Prostate gland (tissue), 2 donors: ENCODE data around the gene ZDHHC9. TPM values are rescaled to one million over a fixed set of nuclear protein-coding genes. Genes with fewer than 3 reads are reported as not detected.

ENCODE experiments used
- DNase-seq: peaks from one replicate; pipeline ENCODE4 v3.0.0-alpha.2; 2019; ENCODE audit warnings: low spot score
- H3K27ac ChIP-seq, 2 donors: fragments of 200-600 bp; sonication (generic); 2 replicates each; pipeline ENCODE4 v1.5.1; 2017 to 2019
- H3K27me3 ChIP-seq: fragments of 200-600 bp; sonication (generic); replicated peaks from 2 replicates; pipeline ENCODE4 v1.5.1; 2019; ENCODE audit not compliant: insufficient read depth
- H3K36me3 ChIP-seq, 2 donors: fragments of 200-600 bp; sonication (generic); 1 replicate in 1 of 2; 2 replicates in 1 of 2; pipeline versions ENCODE4 v1.5.1 to v1.8.1; 2017 to 2019
- H3K4me1 ChIP-seq: fragments of 200-600 bp; sonication (generic); replicated peaks from 2 replicates; pipeline ENCODE4 v1.5.1; 2019
- H3K4me3 ChIP-seq, 2 donors: fragments of 200-600 bp; sonication (generic); 2 replicates each; pipeline ENCODE4 v1.5.1; 2017 to 2019
- H3K9me3 ChIP-seq: fragments of 200-600 bp; sonication (generic); 2 replicates; pipeline ENCODE4 v1.5.1; 2017
- POLR2A ChIP-seq: fragments of 450-650 bp; IDR thresholded peaks from one replicate; pipeline ENCODE4 v1.6.1; 2016; ENCODE audit warnings: antibody characterized with exemption, mild to moderate bottlenecking
- POLR2AphosphoS5 ChIP-seq: sonication (generic); formaldehyde crosslinking; IDR thresholded peaks from one replicate; pipeline ENCODE4 v1.6.1; 2017; ENCODE audit warnings: antibody characterized with exemption
- WGBS: methylation state at CpG from one replicate; pipeline ENCODE4 v1.1.5; 2018; 5-methylcytosine and 5-hydroxymethylcytosine counted together
- intact Hi-C: fragments of 100-400 bp; cut with DNase I; formaldehyde crosslinking; loops from one replicate; pipeline ENCODE4 v1.14.2; 2022
- total RNA-seq, 2 donors: library from RNA; depleted of rRNA; stranded (reverse); fragments of >200 nt; gene quantifications; one replicate each; pipeline ENCODE4 v1.1.0, GENCODE V29; 2016
- TF ChIP-seq, protein P1 (sequence below), 4 experiments: fragments of 200-600 bp in 2 of 4; fragments of 450-650 bp in 2 of 4; sonication (generic) in 2 of 4; IDR thresholded peaks; 1 replicate in 3 of 4; 2 replicates in 1 of 4; pipeline ENCODE4 v1.5.1; 2016 to 2019; ENCODE audit warnings: antibody characterized with exemption in 4 of 4, mild to moderate bottlenecking in 2 of 4, moderate library complexity in 2 of 4

ZDHHC9 gene
- total RNA-seq, 2 donors from 2014 or later: 13.8 to 20.4 TPM

DNA sequence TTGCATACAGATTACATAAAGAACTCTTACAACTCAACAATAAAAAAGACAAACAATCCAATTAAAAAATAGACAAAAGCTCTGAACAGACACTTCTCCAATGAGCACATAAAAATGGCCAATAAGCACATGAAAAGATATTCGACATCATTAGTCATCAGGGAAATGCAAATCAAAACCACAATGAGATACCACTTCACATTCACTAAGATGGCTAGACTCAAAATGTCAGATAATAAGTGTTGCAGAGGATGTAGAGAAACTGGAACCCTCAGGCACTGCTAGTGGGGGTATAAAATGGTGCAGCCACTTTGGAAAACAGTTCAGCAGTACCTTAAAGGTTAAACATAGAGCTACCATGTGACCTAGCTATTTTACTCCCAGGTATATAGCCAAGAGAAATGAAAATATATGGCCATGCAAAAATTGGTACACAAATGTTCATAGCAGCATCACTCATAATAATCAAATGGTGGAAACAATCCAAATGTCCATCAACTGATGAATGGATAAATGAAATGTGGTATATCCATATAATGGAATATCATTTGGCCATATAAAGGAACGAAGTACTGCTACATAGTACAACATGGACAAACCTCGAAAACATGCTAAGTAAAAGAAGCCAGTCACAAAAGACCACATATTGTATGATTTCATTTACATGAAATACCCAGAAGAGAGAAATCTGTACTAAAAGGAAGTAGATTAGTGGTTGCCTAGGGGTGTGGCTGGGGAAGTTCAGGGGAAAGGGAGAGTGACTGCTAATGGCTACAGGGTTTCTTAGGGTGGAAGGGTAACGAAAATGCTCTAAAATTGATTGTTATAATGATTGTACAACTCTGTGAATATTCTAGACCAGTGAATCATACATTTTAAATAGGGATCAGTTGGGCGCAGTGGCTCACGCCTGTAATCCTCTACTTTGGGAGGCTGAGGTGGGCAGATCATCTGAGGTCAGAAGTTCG, 34.6 kb downstream of the ZDHHC9 start:
- H3K4me3 ChIP-seq: no peak overlapping the region
- H3K27ac ChIP-seq: no peak overlapping the region
- 92% methylated on average over 7 of the region's 7 CpGs for WGBS
- no peak for DNase-seq
- no peaks in the 10 kb centered on the region for H3K9me3 ChIP-seq
- H3K27me3 ChIP-seq: no peaks in the 10 kb centered on the region
- no peaks in the 10 kb centered on the region for H3K36me3 ChIP-seq
- no peaks in the 10 kb centered on the region for H3K4me1 ChIP-seq
- TF ChIP-seq, protein P1, sequence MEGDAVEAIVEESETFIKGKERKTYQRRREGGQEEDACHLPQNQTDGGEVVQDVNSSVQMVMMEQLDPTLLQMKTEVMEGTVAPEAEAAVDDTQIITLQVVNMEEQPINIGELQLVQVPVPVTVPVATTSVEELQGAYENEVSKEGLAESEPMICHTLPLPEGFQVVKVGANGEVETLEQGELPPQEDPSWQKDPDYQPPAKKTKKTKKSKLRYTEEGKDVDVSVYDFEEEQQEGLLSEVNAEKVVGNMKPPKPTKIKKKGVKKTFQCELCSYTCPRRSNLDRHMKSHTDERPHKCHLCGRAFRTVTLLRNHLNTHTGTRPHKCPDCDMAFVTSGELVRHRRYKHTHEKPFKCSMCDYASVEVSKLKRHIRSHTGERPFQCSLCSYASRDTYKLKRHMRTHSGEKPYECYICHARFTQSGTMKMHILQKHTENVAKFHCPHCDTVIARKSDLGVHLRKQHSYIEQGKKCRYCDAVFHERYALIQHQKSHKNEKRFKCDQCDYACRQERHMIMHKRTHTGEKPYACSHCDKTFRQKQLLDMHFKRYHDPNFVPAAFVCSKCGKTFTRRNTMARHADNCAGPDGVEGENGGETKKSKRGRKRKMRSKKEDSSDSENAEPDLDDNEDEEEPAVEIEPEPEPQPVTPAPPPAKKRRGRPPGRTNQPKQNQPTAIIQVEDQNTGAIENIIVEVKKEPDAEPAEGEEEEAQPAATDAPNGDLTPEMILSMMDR (IDR thresholded peaks at IDR 0.05): no peak
- TF ChIP-seq POLR2AphosphoS5: no peak
- TF ChIP-seq POLR2A: no peak
- intact Hi-C loops: no loop called here

DNA sequence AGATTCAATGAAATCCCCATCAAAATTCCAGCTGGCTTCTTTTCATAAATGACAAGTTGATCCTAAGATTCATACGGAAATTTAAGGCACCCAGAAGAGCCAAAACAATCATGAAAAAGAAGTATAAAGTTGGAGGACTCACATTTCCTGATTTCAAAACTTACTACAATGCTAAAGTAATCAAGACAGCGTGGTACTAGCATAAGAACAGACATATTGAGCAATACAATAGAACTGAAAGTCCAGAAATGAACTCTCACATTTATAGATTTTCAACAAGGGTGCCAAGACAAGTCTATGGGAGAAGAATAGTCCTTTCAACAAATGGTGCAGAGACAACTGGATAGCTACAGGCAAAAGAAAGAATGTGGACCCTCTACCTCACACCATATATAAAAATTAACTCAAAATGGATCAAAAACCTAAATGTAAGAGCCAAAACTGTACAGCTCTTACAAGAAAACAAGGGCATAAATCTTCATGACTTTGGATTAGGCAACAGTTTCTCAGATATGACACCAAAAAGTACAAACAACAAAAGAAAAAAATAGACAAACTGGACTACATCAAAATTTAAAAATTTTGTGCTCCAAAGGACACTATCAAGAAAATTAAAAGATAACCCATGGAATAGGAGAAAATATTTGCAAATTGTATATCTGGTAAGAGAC, 35.4 kb downstream of the ZDHHC9 start:
- no peak for DNase-seq
- Histone ChIP-seq H3K36me3 (no peaks in the 10 kb centered on the region), H3K4me3 (no peak overlapping the region), H3K9me3 (no peaks in the 10 kb centered on the region), H3K4me1 (no peaks in the 10 kb centered on the region), H3K27me3 (no peaks in the 10 kb centered on the region), H3K27ac (no peak overlapping the region)
- TF ChIP-seq, protein P1 (IDR thresholded peaks at IDR 0.05): no peak
- TF ChIP-seq POLR2AphosphoS5 (no peak), POLR2A (no peak)
- WGBS: 43% methylated on average over 2 of the region's 2 CpGs
- intact Hi-C loops: no loop called here

DNA sequence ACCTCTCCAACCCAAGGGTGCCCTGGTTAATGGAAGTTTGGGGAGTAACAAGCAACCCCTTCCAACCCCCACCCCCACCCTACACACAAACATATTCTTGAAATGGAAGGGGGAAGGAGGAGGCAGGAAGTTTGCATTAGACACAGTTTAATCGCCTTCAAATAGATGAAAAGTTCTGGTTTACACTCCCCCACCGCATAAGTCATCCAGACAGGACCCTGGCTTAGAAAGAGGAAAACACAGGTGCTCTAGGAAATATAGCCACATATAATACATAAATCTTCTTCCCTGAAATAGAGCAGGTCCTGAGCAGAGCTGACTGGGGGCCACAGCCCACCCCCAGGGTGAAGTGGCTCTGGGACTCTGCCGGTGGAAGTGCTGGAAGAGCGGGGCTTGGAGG, 38.9 kb downstream of the ZDHHC9 start:
- TF ChIP-seq POLR2AphosphoS5 (no peak), POLR2A (no peak)
- TF ChIP-seq, protein P1 (IDR thresholded peaks at IDR 0.05): no peak
- intact Hi-C loops: no loop called here
- WGBS: 86% methylated on average over 4 of the region's 4 CpGs
- Histone ChIP-seq H3K4me1 (no peaks in the 10 kb centered on the region), H3K36me3 (no peaks in the 10 kb centered on the region), H3K27me3 (no peaks in the 10 kb centered on the region), H3K9me3 (no peaks in the 10 kb centered on the region), H3K4me3 (no peak overlapping the region), H3K27ac (no peak overlapping the region)
- DNase-seq: no peak

DNA sequence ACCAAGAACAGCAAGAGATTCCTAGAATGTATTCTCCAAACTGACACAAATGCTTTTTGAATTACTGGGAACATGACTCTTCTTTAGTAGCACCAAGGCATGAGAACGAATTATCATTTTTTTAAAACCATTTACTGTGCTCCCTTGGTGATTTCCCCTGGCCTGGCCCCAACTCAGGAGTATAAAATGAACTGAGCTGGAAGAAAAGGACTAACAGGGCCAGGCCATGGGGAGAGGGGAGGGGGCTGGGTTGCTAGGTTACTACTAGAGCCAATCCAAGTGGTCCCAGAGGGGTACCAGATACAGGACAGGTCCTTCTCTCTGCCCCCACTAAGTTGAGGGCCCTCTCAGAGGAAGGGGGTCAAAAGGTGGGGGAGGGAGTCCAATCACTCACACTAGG, 40.8 kb downstream of the ZDHHC9 start:
- 0% methylated on average over 1 of the region's 1 CpG for WGBS
- intact Hi-C loops: no loop called here
- no peak for DNase-seq
- H3K36me3 ChIP-seq: no peaks in the 10 kb centered on the region
- no peaks in the 10 kb centered on the region for H3K27me3 ChIP-seq
- H3K4me3 ChIP-seq: no peak overlapping the region
- no peaks in the 10 kb centered on the region for H3K4me1 ChIP-seq
- TF ChIP-seq POLR2A (no peak), POLR2AphosphoS5 (no peak)
- TF ChIP-seq, protein P1 (IDR thresholded peaks at IDR 0.05): no peak
- H3K27ac ChIP-seq: no peak overlapping the region
- H3K9me3 ChIP-seq: no peaks in the 10 kb centered on the region
